GM12865 (cell line): ENCODE results near the gene CES3.

Source experiments
- DNase-seq: peaks from one replicate; pipeline ENCODE4 v3.0.0; 2010; ENCODE audit warnings: low read depth
- H3K4me3 ChIP-seq: 2 replicates; pipeline ENCODE4 v1.5.1; 2011; ENCODE audit warnings: mild to moderate bottlenecking, low read depth, low read length, control low read depth
- TF ChIP-seq, protein P1 (sequence below): IDR thresholded peaks from 2 replicates; pipeline ENCODE4 v1.5.1; 2011; ENCODE audit warnings: low read length, control low read depth, low read depth, inconsistent platforms; ENCODE audit not compliant: insufficient read depth; ENCODE audit errors: missing control alignments

Gene CES3

DNA sequence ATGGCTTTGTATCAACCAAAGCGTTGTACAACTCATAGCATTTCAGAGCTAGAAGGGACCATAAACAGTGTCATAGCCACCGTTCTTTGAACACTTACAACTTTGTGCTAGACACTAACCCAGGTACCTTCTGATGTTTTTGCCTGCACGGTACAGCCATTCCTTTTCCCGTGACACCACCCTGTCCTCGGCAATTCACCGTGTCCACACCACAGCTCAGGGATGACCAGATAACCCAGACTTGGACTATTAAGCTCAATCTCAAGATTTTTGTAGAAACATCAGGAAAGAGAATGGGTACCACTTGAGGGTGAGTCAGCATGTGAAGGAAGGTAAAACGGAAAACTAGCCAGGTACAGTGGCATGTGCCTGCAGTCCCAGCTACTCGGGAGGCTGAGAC lies 58.1 kb downstream of the CES3 start:
- TF ChIP-seq, protein P1, sequence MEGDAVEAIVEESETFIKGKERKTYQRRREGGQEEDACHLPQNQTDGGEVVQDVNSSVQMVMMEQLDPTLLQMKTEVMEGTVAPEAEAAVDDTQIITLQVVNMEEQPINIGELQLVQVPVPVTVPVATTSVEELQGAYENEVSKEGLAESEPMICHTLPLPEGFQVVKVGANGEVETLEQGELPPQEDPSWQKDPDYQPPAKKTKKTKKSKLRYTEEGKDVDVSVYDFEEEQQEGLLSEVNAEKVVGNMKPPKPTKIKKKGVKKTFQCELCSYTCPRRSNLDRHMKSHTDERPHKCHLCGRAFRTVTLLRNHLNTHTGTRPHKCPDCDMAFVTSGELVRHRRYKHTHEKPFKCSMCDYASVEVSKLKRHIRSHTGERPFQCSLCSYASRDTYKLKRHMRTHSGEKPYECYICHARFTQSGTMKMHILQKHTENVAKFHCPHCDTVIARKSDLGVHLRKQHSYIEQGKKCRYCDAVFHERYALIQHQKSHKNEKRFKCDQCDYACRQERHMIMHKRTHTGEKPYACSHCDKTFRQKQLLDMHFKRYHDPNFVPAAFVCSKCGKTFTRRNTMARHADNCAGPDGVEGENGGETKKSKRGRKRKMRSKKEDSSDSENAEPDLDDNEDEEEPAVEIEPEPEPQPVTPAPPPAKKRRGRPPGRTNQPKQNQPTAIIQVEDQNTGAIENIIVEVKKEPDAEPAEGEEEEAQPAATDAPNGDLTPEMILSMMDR = no peak
- H3K4me3 ChIP-seq = no peak overlapping the region
- DNase-seq = no peak

DNA sequence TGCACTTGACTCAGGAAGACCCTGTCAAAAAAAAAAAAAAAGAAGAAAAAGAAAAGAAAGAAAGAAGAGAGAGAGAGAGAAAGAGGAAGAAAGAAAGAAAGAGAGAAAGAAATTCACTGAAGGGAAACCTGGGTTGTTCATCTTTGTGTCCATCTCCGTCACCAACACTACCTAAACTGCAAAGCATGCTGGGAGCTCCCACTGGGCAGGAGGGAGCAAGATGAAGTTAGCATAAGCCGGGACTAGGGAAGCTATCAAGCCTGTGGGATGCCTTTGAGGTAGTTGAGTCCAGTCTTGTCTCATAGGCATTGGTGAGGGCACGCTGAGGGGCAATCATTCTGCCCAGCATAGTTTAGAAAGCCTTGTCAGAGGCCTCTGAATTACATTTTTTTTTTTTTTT lies 60.3 kb downstream of the CES3 start:
- TF ChIP-seq, protein P1 = no peak
- DNase-seq = no peak
- H3K4me3 ChIP-seq = no peak overlapping the region

DNA sequence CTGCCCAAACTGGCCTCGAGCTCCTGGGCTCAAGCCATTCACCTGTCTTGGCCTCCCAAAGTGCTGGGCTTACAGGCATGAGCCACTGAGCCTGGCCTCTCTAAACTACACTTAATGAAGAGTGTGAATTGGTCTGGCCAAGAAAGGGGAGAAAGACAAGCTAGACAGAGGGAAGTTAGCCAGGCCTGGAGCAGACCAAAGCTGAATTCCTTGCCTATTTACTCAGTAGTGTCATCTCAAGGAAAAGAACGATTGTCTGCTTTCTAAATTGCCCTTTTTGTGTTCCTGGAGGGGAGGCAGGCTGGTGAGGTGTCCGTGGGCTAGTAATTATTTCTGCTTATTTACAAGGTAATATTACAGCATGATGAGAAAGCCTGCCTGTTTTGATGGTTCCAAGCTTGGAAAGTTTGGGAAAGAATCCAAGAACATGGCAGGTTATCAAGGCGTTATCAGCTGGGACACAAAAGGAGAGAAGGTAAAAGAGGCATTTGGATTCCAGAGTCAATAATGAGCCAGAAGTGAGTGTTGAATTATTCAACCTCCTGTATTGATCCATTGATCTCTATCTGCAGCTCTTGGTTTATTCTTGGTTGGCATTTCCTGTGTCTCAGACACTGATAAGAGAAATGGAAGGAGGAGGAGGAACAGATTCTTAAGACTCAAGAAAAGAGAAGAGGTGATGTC lies 61.6 kb downstream of the CES3 start:
- TF ChIP-seq, protein P1 = no peak

DNA sequence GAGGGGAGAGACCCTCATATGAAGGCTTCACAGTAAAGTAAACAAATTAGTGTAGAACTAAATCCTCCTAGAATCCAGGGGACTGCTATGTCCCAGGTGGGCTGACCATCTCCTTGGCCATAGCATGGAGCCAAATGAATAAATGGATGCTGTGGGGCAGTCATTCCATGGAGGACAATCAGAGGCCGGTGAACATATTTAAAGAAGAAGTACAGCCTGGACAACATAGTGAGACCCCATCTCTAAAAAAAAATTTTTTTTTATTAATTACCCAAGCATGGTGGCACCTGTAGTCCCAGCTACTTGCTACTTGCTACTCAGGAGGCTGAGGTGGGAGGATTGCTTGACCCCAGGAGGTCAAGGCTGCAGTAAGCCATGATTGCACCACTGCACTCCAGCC lies 62.6 kb downstream of the CES3 start:
- TF ChIP-seq, protein P1 = no peak
- no peak for DNase-seq
- no peak overlapping the region for H3K4me3 ChIP-seq

More for the DNA sequence above, 61.6 kb downstream of the CES3 start:
- H3K4me3 ChIP-seq = no peak overlapping the region
- DNase-seq = no peak
